Activated naive CD4-positive, alpha-beta T cell treated with anti-CD3 and anti-CD28 coated beads for 36 hours (primary cell): ENCODE results near the gene NEURL4. TPM values are rescaled to one million over a fixed set of nuclear protein-coding genes. Genes with fewer than 3 reads are reported as not detected.

Experiments used
- CTCF ChIA-PET: fragments of 350-600 bp; sonication (Branson Sonifier 250); formaldehyde crosslinking; loops from one replicate; lab custom pipeline; 2021; ENCODE audit warnings: antibody characterized with exemption; lab: Charles Lee
- DNase-seq: peaks from one replicate; pipeline ENCODE4 v3.0.0-alpha.2; 2020
- H3K27ac Mint-ChIP-seq: one replicate; pipeline ENCODE4 v1.8.0; 2021; ENCODE audit warnings: mild to moderate bottlenecking, mixed read lengths
- H3K27me3 Mint-ChIP-seq: one replicate; pipeline ENCODE4 v1.8.0; 2021; ENCODE audit warnings: low read depth, mixed read lengths
- H3K36me3 Mint-ChIP-seq: one replicate; pipeline ENCODE4 v1.8.0; 2021; ENCODE audit warnings: low read depth, mixed read lengths
- H3K4me1 Mint-ChIP-seq: one replicate; pipeline ENCODE4 v1.8.0; 2021; ENCODE audit warnings: low read depth, mixed read lengths
- H3K4me3 Mint-ChIP-seq: one replicate; pipeline ENCODE4 v1.8.0; 2021; ENCODE audit warnings: mild to moderate bottlenecking, moderate library complexity, mixed read lengths
- H3K9me3 Mint-ChIP-seq: one replicate; pipeline ENCODE4 v1.8.0; 2021; ENCODE audit warnings: mixed read lengths
- intact Hi-C: fragments of 100-400 bp; cut with micrococcal nuclease; formaldehyde crosslinking; loops from one replicate; pipeline ENCODE4 v1.15.1; 2023
- total RNA-seq, 2 experiments: library from RNA; stranded (reverse); gene quantifications; one replicate each; pipeline ENCODE4 v1.2.3, GENCODE V29; 2021

The NEURL4 gene
- total RNA-seq, 2 experiments from 2014 or later: 21.9 to 22.5 TPM

DNA sequence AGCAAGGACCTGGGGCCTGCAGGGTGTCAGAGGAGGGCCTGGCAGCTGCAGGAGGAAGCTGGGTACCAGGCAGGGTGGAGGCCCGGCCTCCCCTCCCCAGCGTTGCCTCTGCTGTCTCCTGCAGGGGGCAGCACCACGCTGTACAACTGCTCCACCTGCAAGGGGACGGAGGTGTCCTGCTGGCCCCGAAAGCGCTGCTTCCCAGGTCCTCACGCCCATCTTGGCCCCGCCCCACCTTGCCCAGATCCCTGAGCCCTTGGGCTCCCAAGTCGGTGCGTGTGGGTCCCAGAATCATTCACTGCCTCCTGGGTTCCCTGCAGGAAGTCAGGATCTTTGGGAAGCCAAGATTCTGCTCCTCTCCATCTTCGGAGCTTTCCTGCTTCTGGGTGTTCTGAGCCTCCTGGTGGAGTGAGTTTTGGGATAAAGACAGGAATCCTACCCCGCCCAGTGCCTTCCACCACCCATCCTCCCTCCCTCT lies 27.0 kb upstream of the NEURL4 start:
- H3K27me3 Mint-ChIP-seq: no peaks in the 10 kb centered on the region
- CTCF ChIA-PET: interaction anchor here (0.6 to 4.4 kb wide), 37 partner anchors 12 to 331 kb away, joined by 3 to 34 read pairs (median 4); partner anchors contain the start of genes ACAP1, FGF11, NEURL4 and PLSCR3

DNA sequence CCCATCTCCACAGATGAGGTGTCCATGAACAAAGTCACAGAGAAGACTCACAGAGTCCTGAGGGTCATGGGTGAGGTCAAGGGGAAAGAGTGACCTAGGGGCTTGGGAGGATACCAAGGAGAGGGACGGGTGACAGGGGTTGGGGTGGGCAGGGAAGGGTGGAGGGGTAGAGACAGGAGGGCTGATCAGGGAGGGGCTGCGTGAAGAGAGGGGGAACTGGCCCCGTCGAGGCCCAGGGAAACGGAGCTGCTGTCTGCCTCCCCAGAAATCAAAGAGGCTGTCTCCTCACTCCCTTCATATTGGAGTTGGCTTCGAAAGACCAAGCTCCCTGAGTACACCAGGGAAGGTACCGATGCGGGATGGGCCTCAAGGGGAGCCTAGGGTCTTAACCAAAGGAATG lies 26.4 kb upstream of the NEURL4 start:
- Mint-ChIP-seq H3K4me1 (peaks cover 33% of the 10 kb centered on the region), H3K27ac (no peak overlapping the region), H3K27me3 (no peaks in the 10 kb centered on the region), H3K36me3 (peaks cover 8% of the 10 kb centered on the region), H3K4me3 (no peak overlapping the region), H3K9me3 (no peaks in the 10 kb centered on the region)
- intact Hi-C loops: loop anchor here (5.0 kb wide), 1 partner anchor 37 kb away; the partner anchor contains the start of gene PLSCR3
- no peak for DNase-seq
- CTCF ChIA-PET: interaction anchor here (0.6 to 4.4 kb wide), 36 partner anchors 12 to 332 kb away, joined by 3 to 34 read pairs (median 4); partner anchors contain the start of genes ACAP1, FGF11, NEURL4 and PLSCR3

More for the DNA sequence above, 27.0 kb upstream of the NEURL4 start:
- H3K4me3 Mint-ChIP-seq: no peak overlapping the region
- H3K9me3 Mint-ChIP-seq: no peaks in the 10 kb centered on the region
- no peak overlapping the region for H3K27ac Mint-ChIP-seq
- peak; percentile 91 for DNase-seq
- intact Hi-C loops: loop anchor here (1.0 to 5.0 kb wide), 5 partner anchors 36 to 331 kb away; partner anchors contain the start of genes PLSCR3, SENP3, TMEM102 and TP53
- H3K36me3 Mint-ChIP-seq: peaks cover 3% of the 10 kb centered on the region
- peaks cover 28% of the 10 kb centered on the region for H3K4me1 Mint-ChIP-seq

DNA sequence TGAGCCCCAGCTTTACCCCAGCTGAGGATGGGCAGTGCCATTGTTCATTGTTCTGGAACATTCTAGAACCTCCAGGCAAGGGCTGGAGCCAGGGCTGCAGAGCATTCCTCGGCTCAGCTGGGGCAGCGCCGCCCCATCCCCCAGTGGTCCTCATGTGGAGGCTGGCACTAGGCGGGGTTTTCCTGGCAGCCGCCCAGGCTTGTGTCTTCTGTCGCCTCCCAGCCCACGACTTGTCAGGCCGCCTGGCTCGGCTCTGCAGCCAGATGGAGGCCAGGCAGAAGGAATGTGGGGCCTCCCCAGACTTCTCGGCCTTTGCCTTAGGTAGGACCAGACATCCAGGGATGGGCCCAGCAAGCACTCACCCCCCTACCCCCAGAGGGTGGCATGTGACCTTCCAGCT lies 25.9 kb upstream of the NEURL4 start, which contains the start of gene TMEM95:
TSS of gene TMEM95 (plus strand) at position 104 of the 400 bp plus-strand sequence. CDS start at position 153, 49 bp downstream.
- peaks cover 37% of the 10 kb centered on the region for H3K4me1 Mint-ChIP-seq
- CTCF ChIA-PET: interaction anchor here (0.5 to 4.4 kb wide), 22 partner anchors 14 to 276 kb away, joined by 3 to 34 read pairs (median 4); partner anchors contain the start of genes ACAP1, NEURL4, SENP3 and TMEM102
- H3K4me3 Mint-ChIP-seq: no peak within 1 kb of the TSS
- no peak within 1 kb of the TSS for H3K27ac Mint-ChIP-seq
- H3K27me3 Mint-ChIP-seq: no peaks in the 10 kb centered on the region
- no peaks in the 10 kb centered on the region for H3K9me3 Mint-ChIP-seq
- DNase-seq: no peak
- intact Hi-C loops: loop anchor here (5.0 kb wide), 1 partner anchor 37 kb away; the partner anchor contains the start of gene PLSCR3
- peaks cover 8% of the 10 kb centered on the region for H3K36me3 Mint-ChIP-seq

DNA sequence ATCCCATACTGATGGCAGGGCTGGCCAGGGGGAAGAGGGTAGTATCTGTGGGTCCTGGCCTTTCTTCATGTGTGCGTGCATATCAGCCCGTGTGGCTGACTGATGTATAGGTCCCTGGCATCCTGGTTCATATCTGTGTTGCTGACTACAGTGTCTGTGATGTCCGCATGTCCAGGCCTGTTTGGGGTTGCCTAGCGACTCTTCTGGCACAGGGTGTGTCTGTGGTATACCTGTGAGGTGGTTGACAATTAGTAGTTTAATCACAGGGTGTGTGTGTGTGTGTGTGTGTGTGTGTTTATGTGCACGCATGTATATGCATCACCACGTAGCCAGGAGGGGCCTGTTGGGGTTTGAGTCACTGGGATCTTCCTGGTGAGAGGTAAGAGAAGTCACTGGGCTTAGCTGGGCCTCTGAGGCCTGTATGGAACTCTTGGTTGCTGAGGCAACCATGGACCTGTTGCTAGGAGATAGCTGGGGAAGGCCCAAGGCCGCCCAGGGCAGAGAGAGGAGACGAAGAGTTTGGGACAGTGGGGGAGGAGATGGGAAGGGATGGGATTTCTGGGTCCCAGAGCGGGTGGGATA lies 25.2 kb upstream of the NEURL4 start:
- DNase-seq: peak; percentile 71
- H3K27me3 Mint-ChIP-seq: no peaks in the 10 kb centered on the region
- CTCF ChIA-PET: interaction anchor here (0.5 to 4.4 kb wide), 7 partner anchors 17 to 235 kb away, joined by 3 to 34 read pairs (median 7); partner anchors contain the start of genes ACAP1, NEURL4, SENP3 and TMEM102
- H3K27ac Mint-ChIP-seq: no peak overlapping the region
- peaks cover 42% of the 10 kb centered on the region for H3K4me1 Mint-ChIP-seq
- no peak overlapping the region for H3K4me3 Mint-ChIP-seq
- peaks cover 11% of the 10 kb centered on the region for H3K36me3 Mint-ChIP-seq
- intact Hi-C loops: loop anchor here (5.0 kb wide), 1 partner anchor 48 kb away; the partner anchor contains the start of gene TMEM256
- H3K9me3 Mint-ChIP-seq: no peaks in the 10 kb centered on the region

DNA sequence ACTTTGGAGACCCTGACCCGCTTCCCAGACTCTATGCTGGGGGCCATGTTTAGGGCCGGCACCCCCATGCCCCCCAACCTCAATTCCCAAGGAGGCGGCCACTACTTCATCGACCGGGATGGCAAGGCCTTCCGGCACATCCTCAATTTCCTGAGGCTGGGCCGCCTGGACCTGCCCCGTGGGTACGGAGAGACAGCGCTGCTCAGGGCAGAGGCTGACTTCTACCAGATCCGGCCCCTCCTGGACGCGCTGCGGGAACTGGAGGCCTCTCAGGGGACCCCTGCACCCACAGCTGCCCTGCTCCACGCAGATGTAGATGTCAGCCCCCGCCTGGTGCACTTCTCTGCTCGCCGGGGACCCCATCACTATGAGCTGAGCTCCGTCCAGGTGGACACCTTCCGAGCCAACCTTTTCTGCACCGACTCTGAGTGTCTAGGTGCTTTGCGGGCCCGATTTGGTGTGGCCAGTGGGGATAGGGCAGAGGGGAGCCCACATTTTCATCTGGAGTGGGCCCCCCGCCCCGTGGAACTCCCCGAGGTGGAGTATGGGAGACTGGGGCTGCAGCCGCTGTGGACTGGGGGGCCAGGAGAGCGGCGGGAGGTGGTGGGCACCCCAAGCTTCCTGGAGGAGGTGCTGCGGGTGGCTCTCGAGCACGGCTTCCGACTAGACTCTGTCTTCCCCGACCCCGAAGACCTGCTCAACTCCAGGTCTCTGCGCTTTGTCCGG lies 23.9 kb upstream of the NEURL4 start:
- CTCF ChIA-PET: interaction anchor here (0.8 to 4.4 kb wide), 6 partner anchors 8 to 236 kb away, joined by 3 to 34 read pairs (median 4); partner anchors contain the start of genes ACAP1, SENP3 and TMEM102
- Mint-ChIP-seq H3K27me3 (no peaks in the 10 kb centered on the region), H3K9me3 (no peaks in the 10 kb centered on the region), H3K4me3 (peak overlapping the region; percentile 62), H3K36me3 (peaks cover 14% of the 10 kb centered on the region), H3K27ac (peak overlapping the region; percentile 51), H3K4me1 (peaks cover 43% of the 10 kb centered on the region)
- intact Hi-C loops: loop anchor here (5.0 kb wide), 1 partner anchor 49 kb away; the partner anchor contains the start of gene TMEM256
- DNase-seq: no peak

DNA sequence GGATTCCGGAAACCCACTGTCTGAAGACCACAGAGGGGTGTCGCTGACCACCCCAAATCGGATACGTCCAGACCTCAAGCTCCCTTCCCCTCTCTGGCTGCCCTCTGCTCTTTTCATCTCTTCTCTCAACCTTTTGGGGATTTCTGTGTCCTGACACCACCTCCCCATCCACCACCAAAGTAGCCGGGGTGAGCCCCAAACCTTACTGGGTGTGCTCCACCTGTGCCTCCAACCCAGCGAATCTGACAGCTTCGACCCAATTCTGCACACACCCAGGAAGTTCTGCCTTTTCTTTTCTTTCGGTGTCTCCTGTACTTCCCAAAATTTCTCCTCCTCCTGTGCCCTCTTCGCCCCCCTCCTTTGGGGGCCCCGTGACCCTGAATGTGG lies 23.4 kb upstream of the NEURL4 start:
- CTCF ChIA-PET: interaction anchor here (1.4 to 4.4 kb wide), 2 partner anchors 84 to 88 kb away, joined by 4 to 34 read pairs; partner anchors contain the start of gene TMEM102
- peaks cover 43% of the 10 kb centered on the region for H3K4me1 Mint-ChIP-seq
- H3K27ac Mint-ChIP-seq: peak overlapping the region; percentile 51
- DNase-seq: no peak
- intact Hi-C loops: loop anchor here (5.0 kb wide), 1 partner anchor 50 kb away; the partner anchor contains the start of gene TMEM256
- H3K27me3 Mint-ChIP-seq: no peaks in the 10 kb centered on the region
- no peaks in the 10 kb centered on the region for H3K9me3 Mint-ChIP-seq
- H3K4me3 Mint-ChIP-seq: peak overlapping the region; percentile 62
- peaks cover 16% of the 10 kb centered on the region for H3K36me3 Mint-ChIP-seq

DNA sequence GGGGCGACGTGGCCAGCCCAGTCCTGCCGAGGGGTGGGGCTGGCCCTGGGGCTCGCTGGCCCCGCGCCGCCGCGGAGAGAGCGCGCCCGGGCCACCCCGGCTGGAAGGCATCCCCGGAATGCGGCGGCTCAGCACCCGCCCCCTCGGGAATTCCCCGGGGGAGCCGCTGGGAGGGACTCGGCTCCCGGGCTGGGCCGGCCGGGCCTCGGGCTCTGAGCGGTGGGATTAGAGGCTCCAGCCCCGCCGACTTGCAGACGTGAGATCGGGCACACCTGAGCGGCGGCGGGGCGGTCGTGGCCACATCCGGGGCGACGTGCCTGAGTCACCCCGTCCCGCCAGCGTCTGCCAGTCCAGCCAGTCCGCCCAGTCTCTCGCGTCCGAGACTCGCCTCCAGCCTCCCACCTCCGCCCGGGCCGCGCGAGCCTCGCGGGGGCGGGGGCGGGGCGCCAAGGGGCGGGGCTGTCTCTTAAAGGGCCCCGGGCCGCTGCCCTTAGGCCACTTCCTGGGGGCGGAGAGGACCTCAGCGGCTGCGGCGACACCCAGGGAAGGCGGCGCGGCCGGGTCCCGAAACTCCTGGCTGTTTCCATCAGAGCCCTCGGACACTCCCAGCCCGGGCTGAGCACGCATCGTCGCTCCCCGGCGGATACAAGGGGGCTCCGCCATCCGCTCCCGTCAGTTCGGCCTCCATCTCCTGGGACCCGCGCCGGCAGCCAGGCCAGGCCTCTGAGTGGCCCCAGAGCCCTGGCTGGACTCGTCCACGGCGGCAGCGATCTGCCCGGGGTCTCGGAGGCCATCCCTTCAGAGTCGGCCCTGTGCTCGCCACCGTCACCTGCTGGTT lies 22.7 kb upstream of the NEURL4 start, which contains the start of gene KCTD11:
TSS of gene KCTD11 (plus strand) at position 498 of the 838 bp plus-strand sequence.
- Mint-ChIP-seq H3K4me1 (peaks cover 43% of the 10 kb centered on the region), H3K27ac (peak within 1 kb of the TSS; percentile 51), H3K27me3 (no peaks in the 10 kb centered on the region)

DNA sequence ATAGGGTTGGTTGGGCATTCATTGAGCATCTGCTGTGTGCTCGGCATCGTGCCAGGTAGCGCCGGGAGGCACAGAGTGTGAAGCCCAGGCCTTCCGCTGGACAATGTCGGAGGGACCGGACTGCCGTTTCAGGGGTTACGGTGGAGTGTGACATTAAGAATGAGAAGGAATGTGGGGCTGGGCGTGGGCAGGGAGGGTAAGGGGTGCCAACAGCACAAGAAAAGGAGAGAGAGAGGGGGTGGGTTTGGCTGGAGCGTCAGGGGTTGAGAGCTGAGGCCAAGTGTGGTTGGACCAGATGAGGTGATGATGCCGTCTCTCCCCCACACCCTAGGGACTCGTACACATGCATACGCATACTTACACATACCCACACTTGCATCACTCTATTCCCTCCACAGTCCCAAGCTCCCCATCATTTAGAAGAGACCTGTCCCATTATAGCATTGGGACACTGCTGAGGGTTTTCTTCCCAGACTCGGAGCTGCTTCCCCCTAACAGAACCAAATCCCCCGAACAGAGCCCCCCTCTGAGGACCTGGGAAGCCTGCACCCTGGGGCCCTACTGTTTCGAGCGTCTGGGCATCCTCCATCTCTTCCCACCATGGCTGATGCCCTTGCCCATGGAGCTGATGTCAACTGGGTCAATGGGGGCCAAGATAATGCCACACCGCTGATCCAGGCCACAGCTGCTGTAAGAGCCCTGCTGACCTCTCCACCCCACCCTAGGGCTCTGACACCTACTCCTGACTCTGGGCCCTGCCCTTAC lies 19.5 kb upstream of the NEURL4 start:
- CTCF ChIA-PET: interaction anchor here (0.7 to 3.5 kb wide), 7 partner anchors 9 to 32 kb away, joined by 3 to 15 read pairs (median 3); partner anchors contain the start of gene ACAP1
- no peak overlapping the region for H3K4me3 Mint-ChIP-seq
- DNase-seq: no peak
- no peaks in the 10 kb centered on the region for H3K27me3 Mint-ChIP-seq
- H3K4me1 Mint-ChIP-seq: peaks cover 28% of the 10 kb centered on the region
- H3K9me3 Mint-ChIP-seq: no peaks in the 10 kb centered on the region
- H3K27ac Mint-ChIP-seq: no peak overlapping the region
- intact Hi-C loops: no loop called here
- H3K36me3 Mint-ChIP-seq: peaks cover 22% of the 10 kb centered on the region

More for the DNA sequence above, 22.7 kb upstream of the NEURL4 start, which contains the start of gene KCTD11:
- intact Hi-C loops: loop anchor here (1.0 to 5.0 kb wide), 4 partner anchors 15 to 72 kb away; partner anchors contain the start of genes ACAP1, GPS2 and TMEM256
- H3K4me3 Mint-ChIP-seq: peak within 1 kb of the TSS; percentile 62
- H3K9me3 Mint-ChIP-seq: no peaks in the 10 kb centered on the region
- CTCF ChIA-PET: interaction anchor here (1.4 to 1.6 kb wide), 2 partner anchors 22 to 29 kb away, joined by 3 to 8 read pairs; no protein-coding TSS in a partner anchor
- peaks cover 20% of the 10 kb centered on the region for H3K36me3 Mint-ChIP-seq
- DNase-seq: peak; percentile 76

DNA sequence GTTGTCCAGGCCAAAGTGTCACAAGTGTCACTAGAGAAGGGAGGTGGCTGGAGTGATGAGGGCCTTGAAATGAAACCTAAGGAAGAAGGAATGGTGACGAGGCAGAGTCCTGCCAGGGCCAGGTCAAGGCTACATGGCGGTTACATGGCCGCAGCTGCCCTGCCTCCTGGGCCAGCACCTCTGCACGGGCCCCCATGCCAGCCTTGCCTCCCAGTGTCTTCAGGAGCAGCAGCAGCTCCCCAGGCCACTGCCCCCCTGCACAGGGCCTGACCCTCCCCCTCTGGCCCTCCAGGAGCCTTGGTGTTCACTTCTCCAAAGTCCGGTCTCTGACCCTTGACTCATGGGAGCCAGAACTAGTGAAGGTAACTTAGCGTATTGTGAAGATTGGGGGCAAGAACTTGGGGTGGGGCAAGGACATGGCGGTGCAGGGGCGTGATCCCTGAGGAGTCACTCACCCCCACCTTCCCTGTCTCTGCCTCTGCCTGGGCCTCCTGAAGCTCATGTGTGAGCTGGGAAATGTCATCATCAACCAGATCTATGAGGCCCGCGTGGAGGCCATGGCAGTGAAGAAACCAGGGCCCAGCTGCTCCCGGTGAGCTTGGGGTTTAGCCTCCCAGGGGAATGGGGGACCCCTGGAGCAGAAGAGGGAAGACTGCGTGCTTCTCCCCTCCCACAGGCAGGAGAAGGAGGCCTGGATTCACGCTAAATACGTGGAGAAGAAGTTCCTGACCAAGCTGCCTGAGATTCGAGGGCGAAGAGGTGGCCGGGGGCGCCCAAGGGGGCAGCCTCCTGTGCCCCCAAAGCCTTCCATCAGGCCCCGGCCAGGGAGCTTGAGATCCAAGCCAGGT lies 18.7 kb upstream of the NEURL4 start:
- CTCF ChIA-PET: interaction anchor here (0.6 to 3.5 kb wide), 8 partner anchors 8 to 28 kb away, joined by 3 to 15 read pairs (median 3); partner anchors contain the start of genes ACAP1 and NEURL4
- H3K27ac Mint-ChIP-seq: no peak overlapping the region
- no peak overlapping the region for H3K4me3 Mint-ChIP-seq
- peaks cover 27% of the 10 kb centered on the region for H3K4me1 Mint-ChIP-seq
- H3K9me3 Mint-ChIP-seq: no peaks in the 10 kb centered on the region
- DNase-seq: no peak
- H3K36me3 Mint-ChIP-seq: peaks cover 25% of the 10 kb centered on the region
- no peaks in the 10 kb centered on the region for H3K27me3 Mint-ChIP-seq
- intact Hi-C loops: no loop called here
